NCI-H2107 (cell line): ENCODE results near the gene ASB15.
A peak's percentile ranks its signal among the peaks of the same experiment; 100 is the strongest.
"Not testable (repeated sequence)": the region's sequence is repeated elsewhere in the genome, so short reads cannot be mapped to it uniquely, and the experiment has no call there.

Experiments used
- DNase-seq: peaks from one replicate; lab custom pipeline; 2025; lab: John Stamatoyannopoulos, UW

ASB15 gene

DNA sequence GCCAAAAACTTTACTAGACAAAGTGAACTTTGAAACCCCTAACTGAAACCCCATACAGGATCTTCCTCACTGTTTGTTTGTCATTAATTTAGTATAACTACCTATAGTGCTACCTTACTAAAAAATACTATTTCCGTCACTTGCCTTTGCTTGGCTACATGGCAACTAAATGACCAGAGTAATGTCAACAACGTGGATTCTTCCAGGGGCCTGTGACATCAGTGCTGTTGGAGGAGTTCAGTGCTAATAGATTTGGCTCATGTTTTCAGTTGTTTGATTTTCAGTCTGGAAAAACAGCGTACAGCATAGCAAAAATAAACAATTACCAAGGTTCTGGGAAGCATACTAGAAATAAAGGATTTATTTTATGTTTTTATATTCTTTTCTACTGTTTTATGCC lies 3.0 kb upstream of the ASB15 start:
- no peak for DNase-seq

DNA sequence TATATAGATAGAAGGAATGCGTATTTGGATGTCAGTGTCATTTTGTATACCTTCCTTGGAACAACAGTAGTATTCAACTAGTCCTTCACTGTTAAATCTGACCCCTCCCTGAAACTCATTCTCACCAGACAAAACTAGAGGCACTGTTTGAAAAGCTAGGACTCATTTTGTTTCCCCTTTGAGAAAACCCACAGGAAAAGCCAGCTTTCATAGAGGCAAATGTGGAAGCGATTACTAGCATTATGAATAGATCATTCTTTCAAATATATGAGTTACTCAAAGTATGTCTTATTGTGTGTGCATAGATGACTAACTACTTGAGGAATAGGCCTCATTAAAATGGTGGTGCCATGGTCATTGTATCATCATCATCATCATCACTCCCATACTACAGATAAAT lies 1.9 kb upstream of the ASB15 start:
- no peak for DNase-seq

DNA sequence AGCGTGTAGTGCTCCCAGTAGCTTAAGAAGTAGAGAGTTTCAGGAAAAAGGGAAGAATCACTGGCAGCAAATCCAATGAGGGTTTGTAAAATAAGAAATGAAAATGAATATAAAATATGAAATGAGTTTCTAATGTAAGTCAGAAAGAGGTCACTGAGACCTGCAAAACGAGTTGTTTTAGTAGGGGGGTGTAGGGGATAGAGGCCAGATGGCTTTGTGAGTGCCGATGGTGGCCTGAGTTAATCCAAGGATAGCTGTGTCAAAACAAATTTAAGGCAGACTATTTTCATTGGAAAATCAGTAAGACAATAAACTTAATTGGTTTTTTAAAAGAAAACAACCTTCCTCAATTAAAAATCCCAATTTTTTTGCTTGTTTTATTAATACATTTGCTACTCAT lies 745 bp upstream of the ASB15 start:
- DNase-seq = no peak

DNA sequence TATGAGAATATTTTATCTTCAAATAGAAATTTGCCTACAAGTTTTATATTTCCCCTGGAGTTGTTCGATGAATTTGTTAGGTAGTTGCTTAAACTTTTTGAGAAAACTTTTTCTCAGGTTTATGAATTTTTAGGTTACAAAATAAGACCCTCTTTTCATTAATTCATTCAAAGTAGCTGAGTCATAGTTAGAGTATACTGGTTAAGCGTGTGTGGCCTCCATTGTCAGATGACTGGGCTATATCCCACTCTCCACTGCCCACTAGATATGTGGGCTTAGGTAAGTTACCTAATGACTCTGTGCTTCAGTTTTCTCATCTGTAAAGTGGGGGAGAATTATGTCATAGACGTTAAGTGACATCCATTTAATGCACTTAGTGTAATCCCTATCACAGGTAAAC lies 1.0 kb downstream of the ASB15 start:
- DNase-seq = no peak

DNA sequence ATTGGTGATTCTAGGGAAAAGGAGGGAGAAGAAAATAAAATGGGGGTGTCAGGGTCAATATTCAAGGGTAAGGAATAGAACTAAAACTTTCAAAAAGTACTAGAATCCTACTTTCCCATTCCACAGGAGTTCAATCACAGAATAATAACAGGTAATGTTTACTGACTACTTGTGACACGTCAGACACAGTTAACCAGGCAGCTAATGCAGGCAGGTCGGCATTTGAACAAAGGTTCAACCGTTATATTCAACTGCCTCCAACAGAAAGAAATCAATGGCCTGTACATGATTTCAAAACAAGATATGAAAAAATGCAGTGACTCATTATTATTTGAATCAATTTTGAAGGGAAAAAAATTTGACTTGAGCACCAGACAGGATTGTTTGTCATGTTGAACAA lies 3.1 kb downstream of the ASB15 start:
- DNase-seq = no peak

DNA sequence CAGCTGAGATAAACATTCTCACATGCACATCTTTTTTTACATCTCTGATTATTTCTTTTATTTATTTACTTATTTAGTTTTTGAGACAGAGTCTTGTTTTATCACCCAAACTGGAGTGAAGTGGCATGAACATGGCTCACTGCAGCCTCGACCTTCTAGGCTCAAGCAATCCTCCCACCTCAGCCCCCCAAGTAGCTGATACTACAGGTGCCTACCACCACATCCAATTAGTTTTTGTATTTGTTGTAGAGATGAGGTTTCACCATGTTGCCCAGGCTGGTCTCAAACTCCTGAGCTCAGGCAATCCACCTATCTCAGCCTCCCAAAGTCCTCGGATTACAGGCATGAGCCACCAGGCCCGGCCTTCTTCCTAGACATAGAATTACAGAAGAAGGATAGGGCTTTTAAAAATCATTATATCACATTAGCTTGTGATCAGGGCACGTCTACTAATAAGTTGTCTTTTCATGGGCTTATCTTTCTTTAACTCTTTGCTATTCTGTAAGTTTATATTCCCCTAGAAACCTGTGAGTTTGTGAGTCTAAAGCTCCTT lies 5.9 kb downstream of the ASB15 start:
- DNase-seq = no peak

DNA sequence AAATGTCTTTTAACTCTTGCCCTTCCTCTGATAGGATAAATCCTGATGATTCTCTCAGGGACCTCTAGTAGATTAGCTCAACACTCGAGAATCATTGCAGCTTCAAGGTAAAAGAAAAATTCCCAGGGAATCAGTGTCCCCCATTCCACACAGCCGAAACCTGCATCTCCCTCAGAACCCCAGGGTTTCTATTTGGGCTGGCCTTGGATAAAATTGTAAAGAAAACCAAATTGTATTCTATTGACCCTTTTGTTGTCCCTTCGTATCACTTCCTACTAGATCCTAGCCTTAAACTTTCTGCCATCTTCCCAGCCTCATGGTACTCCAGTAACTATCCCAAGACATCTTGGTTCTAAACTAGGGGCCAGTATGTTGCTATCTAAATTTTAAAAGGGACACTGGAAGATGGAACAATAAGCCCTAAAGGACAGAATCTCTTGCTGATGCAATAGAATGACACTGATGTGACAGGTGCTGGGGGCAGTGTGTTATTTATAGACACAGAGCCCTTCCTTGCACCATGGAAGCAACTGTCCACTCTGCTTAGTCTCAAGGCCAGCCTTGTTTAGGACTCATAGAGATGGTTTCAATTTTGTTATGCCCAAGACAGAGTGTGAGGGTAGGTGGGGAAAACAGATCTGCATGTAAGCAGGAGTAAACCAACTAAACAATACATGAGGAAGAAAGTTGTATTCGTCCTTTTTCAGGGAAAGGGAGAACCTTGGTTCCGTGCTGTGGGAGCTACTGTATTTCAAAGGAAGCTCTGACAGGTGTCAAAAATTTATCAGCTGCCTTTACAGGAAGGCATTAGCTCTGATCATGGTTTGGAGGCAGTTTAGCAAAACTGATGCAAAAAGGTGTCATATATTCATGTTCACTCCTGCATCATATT lies 7.6 kb downstream of the ASB15 start:
- DNase-seq = no peak

DNA sequence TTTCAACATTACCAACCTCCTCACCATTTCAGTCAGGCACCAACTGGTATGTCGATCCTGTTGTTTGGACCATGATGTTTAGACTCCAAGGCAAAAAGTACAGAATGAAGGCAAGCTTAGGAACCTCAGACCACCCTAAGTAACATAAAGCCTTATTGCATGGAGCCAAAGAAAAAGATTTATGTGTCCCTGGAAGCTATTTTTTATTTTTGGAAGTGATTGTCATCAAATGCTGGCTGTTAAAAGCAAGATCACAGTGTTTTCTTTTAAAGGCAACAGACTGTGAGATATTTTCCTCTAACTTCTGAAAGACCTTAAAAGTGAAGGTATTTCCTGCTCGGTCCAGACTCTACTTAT lies 8.2 kb downstream of the ASB15 start:
- DNase-seq = no peak

DNA sequence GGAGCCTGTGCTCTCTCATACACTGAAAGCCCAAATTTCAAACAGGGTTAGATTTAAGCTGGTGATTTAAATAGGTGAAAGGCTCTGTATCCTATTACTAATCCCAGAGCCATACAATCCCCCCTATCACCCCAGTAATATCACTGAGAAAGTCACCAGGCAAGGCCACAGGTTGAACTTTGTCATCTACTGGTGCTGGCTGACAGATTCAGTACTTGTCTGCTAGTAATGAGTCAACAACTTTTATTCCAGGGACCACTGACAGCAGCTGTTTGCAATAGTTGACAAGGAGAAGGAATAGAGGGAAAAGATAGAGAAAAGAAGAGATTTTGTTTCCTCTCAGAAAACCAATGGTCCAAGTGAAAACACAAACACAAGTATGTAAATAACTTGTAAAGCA lies 10.4 kb downstream of the ASB15 start:
- no peak for DNase-seq

DNA sequence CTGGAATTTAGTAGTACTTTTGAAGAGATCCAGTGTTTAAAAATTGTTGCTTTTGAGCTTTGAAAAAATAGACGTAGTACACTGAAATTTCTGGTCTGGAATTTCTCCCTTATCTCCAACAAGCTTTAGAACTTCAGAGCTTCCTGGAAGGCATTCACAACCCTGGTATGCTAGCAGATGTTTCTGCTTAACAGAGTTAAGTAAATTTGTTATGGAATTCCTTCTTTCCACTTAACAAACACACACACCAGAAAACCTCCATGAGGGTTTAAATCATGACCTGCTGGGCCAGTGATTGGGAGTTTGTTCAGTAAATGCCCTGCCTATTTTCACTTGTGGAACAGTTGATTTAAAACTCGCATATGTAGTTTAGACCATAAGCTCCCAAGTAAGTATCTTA lies 13.7 kb downstream of the ASB15 start:
- DNase-seq = no peak

DNA sequence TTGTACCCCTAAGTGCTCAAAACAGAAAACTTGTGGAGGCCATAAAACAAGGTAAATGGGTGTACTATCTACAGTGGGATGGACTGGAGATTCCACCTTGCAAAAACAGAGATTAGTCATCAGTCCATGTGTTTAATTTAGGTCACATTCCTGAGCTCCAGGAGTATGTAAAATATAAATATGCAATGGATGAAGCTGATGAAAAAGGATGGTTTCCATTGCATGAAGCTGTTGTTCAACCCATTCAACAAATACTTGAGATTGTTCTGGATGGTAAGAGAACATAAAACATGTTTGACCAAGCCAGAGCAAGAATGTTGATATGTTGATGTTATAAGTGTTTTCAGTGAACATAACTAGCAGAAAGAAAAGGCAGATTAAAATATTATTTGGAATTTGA lies 14.6 kb downstream of the ASB15 start:
- DNase-seq = no peak

DNA sequence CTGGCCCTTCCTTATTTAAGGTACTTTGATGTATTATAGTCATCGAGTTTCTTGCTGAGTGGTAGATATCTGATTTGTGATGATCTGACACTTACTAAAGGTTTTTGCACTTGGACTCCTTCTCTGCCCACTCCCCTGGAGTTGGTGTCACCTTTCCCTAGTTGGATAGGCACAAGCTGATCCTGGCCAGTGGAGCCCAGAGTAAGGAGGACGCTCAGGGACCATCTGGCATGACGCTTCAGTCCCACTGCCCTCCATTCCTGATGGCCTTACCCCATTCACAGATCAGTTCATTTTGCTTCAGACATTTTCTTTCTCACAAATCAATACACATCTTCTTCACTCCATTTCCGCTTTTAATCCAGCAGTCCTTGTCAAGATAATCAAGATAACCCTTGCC lies 20.1 kb downstream of the ASB15 start:
- DNase-seq = no peak

DNA sequence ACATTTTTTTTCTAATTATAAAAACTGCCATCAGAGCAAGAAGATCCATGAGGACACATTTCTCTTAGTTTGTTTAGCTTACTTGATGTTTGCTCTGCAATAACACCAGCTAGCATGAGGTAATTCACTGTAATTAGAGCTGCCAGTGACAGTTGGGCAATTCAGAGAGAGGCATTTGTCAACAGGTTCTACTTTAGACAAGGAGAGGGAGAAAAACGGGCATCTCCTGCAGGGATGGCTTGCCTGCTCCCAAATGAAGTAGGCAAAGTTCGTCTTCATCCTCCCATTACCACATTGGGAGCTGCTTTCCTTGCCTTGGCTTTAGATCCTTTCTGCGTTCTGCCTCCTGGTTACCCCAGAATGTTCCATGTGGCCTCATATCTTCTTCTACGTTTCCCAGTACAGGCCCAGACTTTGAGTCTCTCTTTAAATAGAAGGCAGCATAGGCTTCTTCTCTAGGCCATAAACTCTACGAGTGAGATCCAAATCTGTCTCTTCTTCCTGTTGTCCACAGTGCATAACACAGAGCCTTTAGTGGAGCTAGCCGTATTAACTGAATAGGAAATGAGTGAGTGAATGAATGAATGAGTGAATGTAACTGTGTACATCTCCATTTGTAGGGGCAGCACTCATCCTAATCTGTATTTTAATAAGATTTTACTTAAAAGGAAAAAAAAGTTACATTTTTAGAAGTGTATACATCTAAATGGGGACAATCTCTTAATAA lies 21.2 kb downstream of the ASB15 start:
- peak; percentile 67 for DNase-seq

DNA sequence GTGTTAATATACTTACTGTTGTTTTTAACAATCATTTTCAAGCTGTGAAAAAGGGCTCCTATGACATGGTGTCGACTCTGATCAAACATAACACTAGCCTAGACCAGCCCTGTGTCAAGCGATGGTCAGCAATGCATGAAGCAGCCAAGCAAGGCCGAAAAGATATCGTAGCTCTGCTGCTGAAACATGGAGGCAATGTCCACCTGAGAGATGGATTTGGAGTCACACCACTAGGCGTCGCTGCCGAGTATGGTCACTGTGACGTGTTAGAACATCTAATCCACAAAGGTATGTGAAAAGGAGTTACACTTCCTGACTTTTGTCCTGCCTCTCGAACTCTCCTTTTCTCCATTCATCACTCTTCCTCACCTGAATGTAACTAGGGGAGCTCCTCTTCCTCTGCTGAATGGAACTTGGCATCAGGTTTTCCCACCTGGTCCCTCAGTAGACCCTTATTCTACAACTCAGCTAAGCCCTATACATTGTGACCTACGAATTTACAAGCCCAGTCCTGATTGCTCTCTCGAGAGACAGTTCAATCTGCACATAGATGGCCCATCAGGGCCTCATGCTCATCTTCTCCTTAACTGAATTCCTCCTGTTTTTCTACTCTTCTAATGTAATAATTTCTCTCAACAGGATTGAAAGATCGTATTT lies 23.0 kb downstream of the ASB15 start:
- DNase-seq = no peak

DNA sequence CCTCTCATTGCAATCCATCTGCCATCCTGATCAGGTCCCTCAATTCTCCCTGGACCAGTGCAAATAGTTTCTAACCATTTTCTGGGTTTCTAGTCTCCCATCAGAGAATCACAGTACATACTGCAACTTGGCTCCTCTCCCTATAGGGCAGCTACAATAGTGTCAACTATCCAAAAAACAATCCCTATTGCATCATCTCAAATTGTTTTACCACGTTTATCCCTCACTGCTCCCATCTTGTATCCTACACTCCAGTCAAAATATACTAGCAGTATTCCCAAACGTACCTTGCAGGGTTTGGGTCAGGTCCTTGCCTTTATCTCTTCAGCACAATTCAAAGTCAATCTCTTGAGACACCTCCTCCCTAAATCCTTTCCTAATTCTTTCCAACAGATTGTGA lies 23.6 kb downstream of the ASB15 start:
- no peak for DNase-seq

DNA sequence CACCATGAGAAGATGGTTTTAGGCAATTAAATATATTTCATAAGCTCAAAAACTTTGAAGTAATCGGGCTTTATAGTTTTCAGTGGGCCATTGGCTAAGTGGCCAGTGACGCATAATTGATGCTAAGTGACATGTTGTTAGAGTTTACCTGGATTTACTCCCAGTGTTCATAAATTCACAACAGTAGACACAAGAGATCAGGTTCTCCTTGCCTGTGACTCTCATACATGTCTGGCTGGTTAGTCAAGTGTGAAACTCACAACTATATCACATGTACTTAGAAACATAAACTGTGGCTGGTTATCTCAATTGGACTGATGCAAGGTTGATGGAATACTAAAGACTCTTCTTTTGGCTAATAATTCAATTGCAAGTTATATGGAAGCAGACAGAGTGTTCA lies 26.2 kb downstream of the ASB15 start:
- no peak for DNase-seq

DNA sequence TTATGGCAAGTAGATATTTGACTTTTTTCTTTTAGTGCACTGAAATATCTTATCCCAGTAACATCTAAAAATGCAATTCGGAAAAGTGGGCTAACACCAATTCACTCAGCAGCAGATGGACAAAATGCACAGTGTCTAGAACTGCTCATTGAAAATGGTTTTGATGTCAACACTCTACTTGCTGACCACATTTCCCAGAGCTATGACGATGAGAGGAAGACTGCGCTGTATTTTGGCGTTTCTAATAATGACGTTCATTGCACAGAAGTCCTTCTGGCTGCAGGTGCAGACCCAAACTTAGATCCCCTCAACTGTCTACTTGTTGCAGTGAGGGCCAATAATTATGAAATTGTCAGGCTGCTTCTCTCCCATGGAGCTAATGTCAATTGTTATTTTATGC lies 27.2 kb downstream of the ASB15 start:
- DNase-seq = no peak

DNA sequence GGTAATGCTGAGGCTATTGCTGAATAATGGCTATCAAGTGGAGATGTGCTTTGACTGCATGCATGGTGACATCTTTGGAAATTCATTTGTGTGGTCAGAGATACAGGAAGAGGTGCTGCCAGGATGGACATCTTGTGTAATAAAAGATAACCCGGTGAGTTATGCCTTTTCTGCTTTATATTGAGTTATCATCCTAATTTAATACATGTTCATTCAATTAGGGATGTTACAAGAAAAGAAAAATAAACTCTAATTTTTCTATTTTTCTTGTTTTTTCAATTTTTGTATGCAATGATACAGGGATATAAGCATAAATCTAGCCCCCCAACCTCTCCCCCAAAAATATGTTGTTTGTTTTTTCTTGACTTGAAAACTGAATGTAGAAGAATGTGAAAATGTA lies 27.7 kb downstream of the ASB15 start:
- DNase-seq = no peak

DNA sequence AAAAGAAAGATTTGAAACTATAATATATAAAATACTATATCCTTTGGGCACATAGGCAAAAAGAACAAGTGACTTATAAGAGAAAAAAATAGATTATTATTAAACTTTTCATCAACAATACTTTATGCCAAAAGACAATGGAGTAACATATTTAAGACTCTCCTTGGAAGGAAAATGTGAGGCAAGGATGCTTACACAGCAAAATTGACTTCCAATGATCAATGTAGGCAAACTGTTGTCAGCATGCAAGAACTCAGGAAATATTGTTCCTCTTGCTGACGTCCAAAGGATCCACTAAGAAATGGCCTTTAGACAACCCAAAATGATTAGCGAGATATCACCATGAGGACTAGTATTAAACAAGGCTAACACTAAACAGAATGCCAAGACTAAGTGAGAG lies 31.2 kb downstream of the ASB15 start:
- DNase-seq = no peak

DNA sequence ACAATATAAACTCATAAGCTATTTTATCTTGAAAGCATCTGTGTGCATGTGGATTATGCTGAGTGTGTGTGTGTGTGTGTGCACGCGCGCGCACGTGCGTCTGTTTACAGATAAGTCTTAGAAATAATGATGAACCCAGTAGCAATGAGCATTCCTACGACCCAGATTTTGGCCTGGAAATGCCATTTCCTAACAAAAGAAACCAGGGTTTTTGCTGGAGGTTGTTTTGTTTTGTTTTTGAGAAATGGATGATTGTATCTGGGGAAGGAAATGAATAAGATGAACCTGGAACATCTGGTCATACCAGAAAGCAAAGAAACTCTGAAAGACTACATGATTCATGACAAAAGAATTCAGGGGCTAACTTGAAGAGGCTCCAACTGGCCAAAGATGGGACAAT lies 31.9 kb downstream of the ASB15 start:
- no peak for DNase-seq

DNA sequence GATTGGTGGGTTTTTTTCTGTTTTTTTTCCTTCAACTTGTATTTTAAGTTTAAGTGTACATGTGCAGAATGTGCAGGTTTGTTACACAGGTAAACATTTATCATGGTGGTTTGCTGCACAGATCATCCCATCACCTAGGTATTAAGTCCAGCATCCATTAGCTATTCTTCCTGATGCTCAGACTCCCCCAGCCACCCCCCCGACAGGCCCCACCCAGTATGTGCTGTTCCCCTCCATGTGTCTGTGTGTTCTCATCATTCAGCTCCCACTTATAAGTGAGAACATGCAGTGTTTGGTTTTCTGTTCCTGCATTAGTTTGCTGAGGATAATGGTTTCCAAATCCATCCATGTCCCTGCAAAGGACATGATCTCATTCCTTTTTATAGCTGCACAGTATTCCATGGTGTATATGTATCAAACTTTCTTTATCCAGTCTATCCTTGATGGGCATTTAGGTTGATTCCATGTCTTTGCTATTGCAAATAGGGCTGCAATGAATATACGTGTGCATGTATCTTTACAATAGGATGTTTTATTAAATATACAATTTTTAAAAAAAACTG lies 32.5 kb downstream of the ASB15 start:
- DNase-seq = not testable (repeated sequence)

DNA sequence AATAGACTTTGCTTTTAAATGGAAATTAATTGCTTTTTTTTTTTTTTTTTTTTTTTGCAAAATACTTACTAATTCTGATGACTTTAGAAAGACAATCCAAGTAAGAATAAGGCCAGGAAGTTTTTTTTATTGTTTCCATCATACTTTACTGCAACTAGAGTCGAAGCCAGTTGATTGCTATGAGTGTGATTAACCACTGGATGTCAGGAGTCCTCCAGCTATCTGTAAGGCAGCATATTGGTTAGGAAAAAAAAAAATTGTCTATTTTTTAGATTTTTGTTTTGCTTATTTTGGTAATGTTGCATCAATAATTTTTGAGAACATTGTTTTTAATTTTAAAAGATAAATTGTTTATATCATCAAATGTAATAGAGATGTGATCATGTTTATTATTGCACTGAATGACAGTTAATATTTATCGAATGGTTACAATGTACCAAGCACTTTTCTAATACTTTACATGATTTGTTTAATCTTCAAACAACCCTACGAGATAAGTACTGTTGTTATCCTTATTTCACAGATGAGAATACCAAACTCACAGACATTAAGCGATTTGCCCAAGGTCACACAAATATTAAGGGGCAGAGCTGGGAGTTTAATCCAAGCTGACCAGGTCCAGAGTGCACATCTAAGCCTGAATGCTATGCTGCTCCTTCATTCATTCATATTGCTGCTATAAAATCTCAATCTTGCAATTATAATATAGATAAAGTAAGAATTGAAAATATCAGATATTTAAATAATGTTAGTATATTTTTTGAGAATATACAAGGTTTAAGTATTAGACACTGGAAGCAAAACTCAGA lies 34.1 kb downstream of the ASB15 start:
- DNase-seq = no peak
